HG03108 (cell line): ENCODE results near the gene XKR3.
"Not testable (repeated sequence)": the region's sequence is repeated elsewhere in the genome, so short reads cannot be mapped to it uniquely, and the experiment has no call there.

Experiments
- ATAC-seq: cut with Tn5 transposase; IDR thresholded peaks from one replicate; pipeline ENCODE4 v1.9.1; 2021; ENCODE audit warnings: moderate library complexity; ENCODE audit not compliant: unreplicated experiment

Gene XKR3

DNA sequence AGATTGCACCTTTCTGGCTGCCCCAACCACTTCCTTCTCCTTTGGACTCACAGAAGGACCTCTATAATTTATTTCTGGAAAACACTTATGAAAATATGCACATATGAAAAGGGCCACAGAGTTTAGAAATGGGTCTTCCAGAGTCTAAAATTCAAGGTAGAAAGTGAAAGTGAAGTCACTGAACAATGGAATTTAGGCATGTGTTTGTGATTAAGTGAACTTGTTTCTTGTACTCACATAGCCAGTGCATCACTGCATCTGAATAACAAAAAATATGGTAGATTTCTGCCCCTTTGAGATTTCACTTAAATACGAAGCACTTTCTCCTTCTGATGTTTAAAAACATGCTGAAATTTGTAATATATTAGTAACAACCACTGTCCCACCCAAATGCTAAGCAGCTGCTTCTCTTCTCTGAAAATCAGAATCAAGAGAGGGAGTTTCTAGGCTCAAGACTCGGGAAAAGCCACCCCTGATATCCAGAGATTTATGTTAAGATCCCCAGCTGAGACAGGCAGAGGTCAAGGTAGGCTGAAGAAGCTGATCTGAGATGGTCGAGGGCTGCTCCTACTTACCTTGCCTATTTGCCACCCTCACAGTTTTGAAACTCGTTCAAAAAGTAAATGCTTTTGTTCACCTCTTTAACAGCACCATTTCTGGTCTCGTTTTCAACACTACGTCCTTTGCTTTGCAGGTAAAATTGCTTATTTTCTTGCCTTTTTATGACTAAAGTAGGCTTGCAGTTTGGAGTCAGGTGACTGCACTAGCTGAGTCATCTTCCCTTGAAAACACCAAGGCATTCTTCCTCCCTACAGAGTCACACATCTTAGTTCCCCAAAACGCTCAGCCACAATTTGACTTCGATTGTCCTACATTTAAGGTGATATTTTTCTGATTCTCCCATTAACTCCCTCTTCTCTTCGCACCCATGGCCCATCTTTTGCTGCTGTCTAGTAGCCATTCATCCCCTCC, at the start of gene XKR3:
Gene XKR3, minus strand, starts transcription at position 696 of the 972 bp plus-strand sequence. CDS start 17,338 bp downstream, outside the sequence.
- no peak for ATAC-seq

DNA sequence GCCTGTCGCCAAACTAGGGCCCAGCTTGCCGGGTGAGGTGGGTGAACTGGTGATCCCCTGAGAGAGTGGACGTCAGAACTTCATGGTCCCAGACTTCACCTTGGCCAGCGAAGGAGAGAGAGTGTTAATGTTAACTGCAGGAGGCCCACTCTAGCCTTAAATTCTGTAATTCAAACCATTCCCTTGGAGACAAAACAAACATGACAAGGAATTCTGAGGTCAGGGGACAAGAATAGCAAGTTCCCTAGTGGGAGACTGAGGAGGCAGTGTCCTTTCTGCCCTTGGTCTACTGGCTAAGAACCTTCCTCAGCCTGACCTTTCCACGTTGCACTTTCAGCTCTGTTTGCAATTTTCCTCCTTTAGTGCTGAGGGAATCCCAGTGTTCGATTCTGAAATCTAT, 44.4 kb upstream of the XKR3 start:
- not testable (repeated sequence) for ATAC-seq

DNA sequence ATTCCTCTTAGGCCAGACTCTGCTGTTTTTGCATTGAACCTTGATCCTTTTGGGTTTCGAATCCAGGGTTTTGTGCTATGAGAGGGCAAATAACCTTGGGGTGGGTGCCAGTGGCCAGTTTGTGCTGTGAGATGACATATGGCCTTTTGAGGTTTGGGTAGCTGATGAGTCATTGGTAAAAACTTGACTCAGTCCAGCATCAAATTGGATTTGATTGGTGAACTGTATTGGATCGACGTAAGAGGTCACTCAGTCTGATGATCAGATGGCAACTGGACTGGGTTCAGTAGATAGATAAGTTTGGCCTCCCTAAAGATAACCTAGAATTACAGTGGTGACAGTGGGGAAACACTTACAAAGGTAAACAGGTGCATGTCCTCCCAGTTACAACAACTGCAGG, 41.0 kb upstream of the XKR3 start:
- no peak for ATAC-seq

DNA sequence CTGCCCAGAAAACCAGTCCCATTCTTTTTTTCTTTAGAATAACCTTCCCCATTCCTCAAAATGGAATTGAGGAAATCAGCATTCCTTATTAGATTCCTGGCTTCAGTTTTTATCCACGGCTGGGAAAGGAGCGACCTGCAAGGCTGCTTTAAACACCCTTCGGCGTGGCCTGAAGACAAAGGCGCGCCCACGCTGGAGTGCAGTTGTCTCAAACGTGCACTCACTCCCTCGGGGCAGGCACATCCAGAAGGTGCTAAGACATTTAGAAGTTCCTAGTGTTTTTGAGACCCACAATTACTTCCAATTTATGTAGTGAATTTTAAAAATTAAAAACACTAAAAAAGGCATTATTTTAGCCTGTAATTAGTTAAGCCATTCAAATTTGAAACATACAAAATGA, 31.6 kb upstream of the XKR3 start:
- ATAC-seq, result not testable (repeated sequence)

DNA sequence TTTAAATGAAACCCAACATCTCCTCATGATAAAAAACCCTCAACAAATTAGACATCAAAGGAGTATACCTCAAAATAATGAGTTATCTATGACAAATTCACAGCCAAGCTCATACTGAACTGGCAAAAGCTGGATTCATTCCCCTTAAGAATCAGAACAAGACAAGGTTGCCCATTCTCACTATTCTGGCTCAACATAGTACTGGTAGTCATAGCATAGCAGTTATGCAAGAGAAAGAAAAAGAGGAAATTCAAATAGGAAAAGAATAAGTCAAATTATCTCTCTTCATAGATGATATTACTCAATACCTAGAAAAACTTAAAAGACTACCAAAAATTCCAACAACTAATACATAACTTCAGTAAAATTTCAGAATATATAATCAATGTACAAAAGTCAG, 29.4 kb upstream of the XKR3 start:
- ATAC-seq, result no peak

DNA sequence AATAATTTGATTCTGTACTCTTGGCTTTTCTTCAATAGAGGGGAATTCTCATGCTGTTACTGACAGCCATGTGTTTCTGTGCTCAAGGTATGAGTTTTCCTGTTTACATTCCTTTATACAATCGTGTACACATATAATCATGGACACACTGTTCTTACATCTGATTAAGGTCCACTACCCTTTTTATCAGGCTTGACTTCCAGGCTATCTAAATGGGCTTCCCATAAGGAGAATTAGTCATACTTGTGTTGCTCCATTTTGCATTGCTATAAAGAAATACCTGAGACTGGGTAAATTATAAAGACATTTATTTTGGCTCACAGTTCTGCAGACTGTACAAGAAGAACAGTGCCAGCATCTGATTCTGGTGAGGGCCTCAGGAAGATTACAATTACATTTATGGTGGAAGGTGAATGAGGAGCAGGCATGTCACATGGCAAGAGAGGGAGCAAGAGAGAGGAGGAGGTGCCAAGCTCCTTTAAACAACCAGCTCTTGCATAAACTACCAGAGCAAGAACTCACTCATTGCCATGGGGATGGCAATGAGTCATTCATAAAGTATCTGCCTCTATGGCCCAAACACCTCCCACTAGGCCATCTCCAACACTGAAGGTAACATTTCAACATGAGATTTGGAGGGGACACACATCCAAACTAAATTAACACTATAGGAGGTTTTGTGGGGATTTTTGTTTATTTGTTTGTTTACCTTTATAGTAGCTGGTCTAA, 26.2 kb upstream of the XKR3 start:
- ATAC-seq, result not testable (repeated sequence)

DNA sequence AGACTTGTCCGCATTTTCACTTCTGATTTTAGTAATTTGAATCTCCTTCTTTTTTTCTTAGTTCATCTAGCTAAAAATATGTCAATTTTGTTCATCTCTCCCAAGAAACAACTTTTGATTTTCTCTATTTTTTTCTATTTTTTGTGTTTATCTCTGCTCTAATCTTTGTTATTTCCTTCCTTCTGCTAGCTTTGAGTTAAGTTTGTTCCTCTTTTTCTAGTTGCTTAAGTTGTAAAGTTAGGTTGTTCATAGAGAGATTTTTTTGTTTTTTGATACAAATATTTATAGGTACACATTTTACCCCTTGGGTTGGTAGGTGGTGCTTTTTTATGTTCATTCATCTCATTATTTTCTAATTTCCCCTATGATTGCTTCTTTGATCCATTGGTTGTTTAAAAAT, 22.1 kb upstream of the XKR3 start:
- ATAC-seq, result no peak

DNA sequence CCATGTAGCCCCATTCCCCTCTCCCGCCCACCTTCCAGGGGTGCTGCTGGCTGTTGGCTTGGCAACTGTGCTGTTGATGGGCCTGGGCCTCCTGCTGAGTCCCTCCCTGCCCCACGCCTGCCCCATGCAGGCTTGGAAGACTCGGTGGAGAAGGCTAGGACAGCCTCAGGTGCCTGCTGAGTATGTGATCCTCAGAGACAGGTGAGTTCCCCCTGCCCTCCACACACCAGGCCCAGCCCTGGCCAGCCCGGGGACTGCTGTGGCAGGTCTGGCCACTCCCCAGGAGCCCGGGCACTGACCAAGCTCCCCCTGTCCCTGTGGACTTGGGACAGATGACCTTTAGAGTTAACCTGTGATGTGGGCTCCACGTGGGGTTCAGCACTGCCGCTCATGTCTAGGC, 20.7 kb upstream of the XKR3 start:
- no peak for ATAC-seq

DNA sequence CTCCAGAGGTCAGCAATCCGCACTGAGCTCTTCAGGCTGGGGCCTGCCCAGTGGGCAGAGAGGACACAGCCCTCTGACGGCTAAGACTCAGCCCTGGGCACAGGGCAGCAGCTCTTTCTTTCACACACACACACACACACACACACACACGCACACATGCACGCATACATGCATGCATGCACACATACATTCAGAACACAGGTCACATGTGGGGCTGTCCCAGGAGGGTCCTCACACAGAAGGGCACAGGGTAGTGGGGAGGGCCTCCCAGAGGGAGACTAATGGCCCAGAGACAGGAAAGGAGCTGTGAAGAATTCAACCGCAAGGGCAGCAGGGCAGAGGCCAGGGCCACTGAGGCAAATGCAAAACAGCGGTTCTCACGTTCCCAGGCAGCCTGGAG, 20.3 kb upstream of the XKR3 start:
- ATAC-seq, result no peak

DNA sequence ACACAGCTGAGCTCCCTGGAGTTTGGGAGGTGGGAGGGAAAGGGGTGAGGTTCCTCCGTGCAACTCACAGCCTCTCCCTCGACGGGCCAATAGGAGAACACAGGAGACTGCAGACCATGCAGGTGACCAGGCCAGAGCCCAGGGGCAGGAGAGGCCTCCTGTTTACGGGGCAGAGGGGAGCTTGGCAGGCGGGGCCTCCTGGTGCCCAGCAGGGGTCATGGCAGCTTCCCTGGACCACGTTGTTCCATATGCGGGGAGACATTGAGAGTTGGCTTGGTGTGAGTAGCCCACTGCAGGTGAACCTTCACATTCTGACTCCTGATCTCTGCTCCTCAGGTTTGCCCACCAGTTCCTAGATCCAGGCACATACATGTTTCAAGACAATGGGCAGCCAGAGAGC, 19.3 kb upstream of the XKR3 start:
- no peak for ATAC-seq

DNA sequence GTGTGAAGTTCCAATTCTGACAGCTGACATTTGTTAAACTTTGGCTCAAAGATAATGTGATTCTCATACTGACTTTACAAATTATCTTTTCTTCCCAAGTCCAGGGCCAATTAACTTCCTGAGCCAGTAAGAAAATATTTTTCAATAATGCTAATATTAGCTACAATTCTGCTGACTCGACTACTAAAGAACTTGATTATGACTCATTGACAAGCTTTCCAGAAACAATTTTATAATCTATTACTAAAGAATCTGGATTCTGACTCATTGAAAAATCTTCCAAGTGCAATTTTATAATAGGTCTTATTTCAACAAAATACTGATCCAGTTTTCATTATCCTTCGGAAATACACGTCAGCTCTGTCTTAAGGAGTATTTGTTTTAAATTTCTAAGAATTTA, 12.9 kb upstream of the XKR3 start:
- ATAC-seq, result no peak

DNA sequence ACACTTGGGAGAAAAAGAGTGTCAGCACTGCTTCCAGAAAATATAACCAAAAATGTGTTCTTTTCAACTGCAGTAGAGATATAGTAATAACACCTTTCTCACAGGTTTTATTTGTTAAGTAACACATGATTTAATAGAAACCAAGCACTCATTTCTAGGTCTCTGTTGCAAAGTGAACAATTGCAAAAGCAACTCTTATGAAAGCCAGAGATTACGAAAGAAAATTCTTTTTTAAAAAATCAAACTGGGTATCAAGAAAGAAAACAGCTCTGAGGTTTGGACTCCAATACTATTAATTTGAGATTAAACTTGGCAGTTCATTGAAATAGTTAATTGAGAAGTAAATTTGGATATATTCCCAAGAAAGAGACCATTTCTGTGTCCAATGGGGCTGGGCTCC, 9.8 kb upstream of the XKR3 start:
- no peak for ATAC-seq

DNA sequence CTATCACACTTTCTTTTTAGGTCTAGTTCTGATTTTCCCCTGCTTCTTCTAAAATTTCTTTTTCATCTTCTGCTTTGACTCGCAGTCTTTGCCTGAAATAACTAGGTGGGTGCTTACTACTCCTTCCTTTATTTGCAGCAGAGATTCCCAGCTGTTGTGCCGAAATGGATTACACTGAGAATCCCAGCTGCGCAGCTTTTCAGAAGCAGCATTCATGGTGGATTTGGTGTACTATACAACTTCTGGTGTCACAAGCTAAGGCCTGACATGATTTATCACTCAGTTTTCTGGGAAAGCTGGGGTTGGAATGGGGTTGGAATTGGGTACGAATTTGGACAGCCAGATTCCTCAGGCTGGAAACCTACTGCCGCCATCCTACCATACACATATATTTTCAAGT, 6.0 kb upstream of the XKR3 start:
- no peak for ATAC-seq

DNA sequence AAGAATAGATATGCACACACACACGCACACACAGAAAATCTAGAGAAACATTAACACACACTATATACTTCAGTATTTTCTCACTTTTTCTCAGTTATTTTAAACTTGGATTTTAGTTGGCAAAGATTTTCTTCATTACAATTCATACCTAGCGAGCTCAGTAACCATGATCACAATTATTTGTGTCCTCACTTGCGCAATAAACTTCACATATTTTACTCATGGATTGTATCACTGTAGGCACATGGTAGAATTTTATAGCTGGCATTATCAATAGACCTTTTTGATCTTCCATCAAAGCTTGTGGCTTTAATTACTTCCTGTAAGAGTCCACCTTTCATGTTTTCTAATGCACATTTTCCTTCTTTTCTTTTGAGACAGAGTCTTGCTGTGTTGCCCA, 4.8 kb upstream of the XKR3 start:
- ATAC-seq, result no peak

DNA sequence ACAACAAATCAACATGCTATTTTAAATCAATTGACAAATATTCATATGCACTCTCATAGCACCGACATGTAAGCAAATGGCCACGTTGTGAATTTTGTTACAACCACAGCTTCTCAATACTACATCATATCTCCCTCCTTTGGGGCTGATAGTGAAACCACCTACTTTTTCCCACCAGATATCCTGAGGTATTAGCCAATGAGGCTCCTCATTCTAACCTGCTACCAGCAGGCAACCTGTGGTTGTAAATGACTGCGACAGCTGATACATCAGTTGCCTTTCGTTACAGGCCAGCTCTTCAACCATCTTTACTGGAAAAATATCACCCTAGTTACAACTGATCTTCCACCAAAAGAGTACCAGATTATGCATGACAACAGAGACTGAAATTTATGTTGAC, 3.7 kb upstream of the XKR3 start:
- no peak for ATAC-seq

DNA sequence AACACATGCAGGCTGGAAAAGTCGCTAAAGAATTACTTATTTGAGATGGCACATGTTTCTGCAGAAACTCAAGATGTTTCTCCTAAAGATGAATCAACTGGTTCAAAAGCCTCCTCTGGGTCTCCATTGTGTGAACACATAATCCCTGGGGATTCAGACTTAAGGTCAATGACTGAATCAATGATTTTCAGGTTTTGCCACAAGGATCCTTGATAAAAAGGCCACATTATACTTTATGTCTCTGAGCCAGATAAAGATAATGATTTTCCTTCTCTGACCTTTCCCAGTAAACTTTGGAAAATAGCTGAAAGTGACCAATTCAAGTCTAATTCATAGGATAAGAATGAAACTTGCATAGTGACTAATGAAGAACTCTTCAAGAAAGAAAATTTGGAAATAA, 2.3 kb upstream of the XKR3 start:
- no peak for ATAC-seq

DNA sequence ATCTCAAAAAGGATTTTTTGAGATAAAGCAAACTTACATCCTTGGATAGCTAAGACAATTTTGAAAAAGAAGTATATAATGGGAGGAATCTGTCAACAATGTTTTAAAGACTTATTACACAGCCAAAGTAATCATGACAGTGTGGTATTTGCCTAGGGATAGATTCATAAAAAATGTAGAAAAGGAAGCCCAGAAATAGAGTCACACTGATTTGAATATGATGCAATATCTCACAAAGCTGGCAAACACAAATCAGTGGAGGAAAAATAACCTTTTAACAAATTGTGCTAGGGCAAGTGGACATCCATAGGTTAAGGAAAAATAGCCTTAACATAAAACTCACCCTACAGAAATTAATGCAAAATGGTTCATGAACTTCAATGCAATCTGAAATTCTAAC, 6.0 kb downstream of the XKR3 start:
- ATAC-seq, result no peak

DNA sequence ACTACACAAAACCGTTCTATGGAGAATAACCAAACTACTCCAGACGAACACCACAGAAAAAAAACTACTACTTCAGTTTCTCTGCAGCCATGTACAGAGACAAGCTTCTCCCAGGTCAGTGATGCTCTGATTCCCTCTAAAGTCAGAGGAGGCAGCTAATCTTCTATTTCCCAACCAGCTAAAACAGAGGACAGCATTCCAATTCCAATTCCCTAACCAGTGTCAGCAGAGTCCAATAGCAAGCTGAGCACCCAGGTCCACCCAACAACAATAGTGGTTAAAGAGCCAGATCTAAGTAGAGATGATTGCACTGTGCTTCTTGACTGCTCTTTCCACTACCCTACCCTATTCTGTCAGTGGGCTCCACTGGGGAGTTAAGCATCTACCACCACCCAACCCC, 6.7 kb downstream of the XKR3 start:
- ATAC-seq, result no peak

DNA sequence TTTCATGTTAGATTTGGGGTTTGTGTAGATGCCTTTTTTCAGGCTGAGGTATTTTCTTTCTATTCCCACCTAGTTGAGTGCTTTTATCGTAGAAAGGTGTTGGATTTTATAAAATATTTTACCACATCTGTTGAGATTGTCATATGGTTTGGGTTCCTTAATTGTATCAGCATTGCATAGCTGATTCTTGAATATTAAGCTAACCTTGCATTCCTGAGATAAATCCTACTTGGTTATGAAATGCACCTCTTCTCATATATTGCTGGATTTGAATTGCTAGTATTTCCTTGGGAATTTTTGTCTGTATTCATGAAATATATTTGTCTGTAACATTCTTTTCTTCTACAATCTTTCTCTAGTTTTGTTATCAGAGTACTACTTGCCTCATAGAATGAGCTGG, 10.1 kb downstream of the XKR3 start:
- ATAC-seq, result no peak

DNA sequence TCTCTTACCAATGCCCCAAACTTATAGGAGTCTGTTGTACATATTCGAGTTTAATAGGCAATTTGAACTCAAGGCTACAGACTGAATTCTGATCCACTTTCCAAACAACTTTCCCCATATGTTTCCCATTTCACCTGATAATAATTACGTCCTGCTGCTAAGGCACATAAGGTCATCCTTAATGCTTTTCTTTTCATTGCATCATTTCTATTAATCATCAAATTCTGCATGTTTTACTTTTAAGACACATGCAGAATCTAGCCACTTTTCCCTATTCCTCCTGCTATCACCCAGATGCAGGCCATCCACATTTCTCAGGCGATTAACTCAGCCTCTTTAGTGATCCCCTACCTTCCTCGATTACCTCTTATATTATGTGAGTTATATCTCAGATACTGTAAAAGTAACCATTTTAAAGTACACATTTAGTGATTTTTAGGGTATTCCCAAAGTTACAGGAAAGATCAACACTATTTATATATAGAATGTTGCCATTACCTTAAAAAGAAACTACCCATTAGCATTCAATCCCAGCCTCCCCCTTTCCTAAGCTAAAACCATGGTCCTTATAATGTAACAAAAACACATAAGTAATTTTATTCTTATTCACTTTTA, 14.9 kb downstream of the XKR3 start:
- ATAC-seq, result no peak

DNA sequence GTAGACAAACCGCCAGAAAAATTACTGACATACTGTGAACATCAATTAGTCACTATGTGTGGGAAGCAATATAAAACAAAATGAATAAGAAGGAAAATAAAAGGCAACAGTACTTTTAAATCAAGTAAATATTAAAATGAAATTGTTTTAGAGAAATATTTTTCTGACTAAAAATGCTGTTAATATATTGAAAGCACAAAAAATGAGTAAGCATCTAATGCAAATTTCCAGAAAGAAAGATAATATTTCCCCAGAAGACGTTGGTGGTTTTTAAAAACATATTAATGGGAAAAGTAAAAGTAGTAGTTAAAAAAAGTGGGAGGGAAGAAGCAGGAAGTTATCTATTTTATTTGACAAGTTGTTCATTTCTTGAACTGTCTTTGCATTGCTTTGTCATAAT, 16.5 kb downstream of the XKR3 start:
- no peak for ATAC-seq

DNA sequence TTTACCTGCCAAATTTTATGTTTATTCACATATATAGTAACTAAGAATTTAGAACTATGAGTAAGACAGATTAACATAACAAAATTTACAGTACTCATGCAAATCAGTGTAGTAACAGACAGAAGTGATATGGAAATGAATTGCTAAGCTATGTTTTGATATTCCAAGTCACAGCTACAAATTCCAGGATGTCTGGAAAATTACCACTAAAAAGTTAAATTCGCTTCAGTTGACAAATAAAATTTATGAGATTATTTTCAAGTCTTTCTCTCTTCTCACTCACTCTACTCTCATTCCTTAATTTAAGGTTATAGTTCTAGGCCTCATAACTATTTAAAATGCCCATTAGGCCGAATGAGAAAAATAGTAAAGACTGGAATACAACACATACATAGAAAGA, 18.1 kb downstream of the XKR3 start:
- ATAC-seq, result no peak
